ENCODE results near the gene WBP2. TPM values are rescaled to one million over a fixed set of nuclear protein-coding genes. Genes with fewer than 3 reads are reported as not detected.

WBP2 gene
- total and polyA plus RNA-seq, 10 of the 15 experiments (the other 5 are each of a cell fraction or from before 2014, with no cell fraction given): 1.5 to 57.3 (median 27.5) TPM

GRCh38 chr17:75843577-75844529 is 11.3 kb downstream of the WBP2 start, which contains the start of gene UNC13D (continued):
- TF ChIP-seq NFYA (IDR thresholded peaks at IDR 0.05; ENCODE audit: borderline replicate concordance, low read depth, low read length): no peak
- no peak for TF ChIP-seq SIN3A (IDR thresholded peaks at IDR 0.05; ENCODE audit: low read depth, low read length)
- TF ChIP-seq HDAC6 (IDR thresholded peaks at IDR 0.05; ENCODE audit: unreplicated experiment): no peak
- TF ChIP-seq USF2 (IDR thresholded peaks at IDR 0.05; ENCODE audit: borderline replicate concordance, low read depth, low read length): no peak
- TF ChIP-seq IRF3 (IDR thresholded peaks at IDR 0.05): no peak
- no peak for TF ChIP-seq HCFC1 (IDR thresholded peaks at IDR 0.05; ENCODE audit: low read length)
- TF ChIP-seq CBFB (IDR thresholded peaks at IDR 0.05; ENCODE audit: low read depth): peak; percentile 20; the same call in 1 of the 2 replicates
- no peak for TF ChIP-seq TCF7 (IDR thresholded peaks at IDR 0.05; ENCODE audit: borderline replicate concordance)
- no peak for TF ChIP-seq TARDBP (IDR thresholded peaks at IDR 0.05; ENCODE audit: borderline replicate concordance)
- TF ChIP-seq WRNIP1 (IDR thresholded peaks at IDR 0.05; ENCODE audit: borderline replicate concordance, low read depth, low read length): no peak
- peak; percentile 71; the same call in 1 of the 3 replicates for TF ChIP-seq POU2F2 (IDR thresholded peaks at IDR 0.05; ENCODE audit: borderline replicate concordance, low read depth, low read length)
- TF ChIP-seq ZNF274 (IDR thresholded peaks at IDR 0.05; ENCODE audit: insufficient read depth, insufficient read length): no peak
- TF ChIP-seq PKNOX1 (IDR thresholded peaks at IDR 0.05): no peak
- no peak for TF ChIP-seq POLR2AphosphoS5 (IDR thresholded peaks at IDR 0.05; ENCODE audit: low read length)
- TF ChIP-seq ZZZ3 (IDR thresholded peaks at IDR 0.05; ENCODE audit: control insufficient read depth, insufficient read length, low read depth): no peak
- no peak for TF ChIP-seq ZBTB33 (IDR thresholded peaks at IDR 0.05)
- no peak for TF ChIP-seq CTCF (IDR thresholded peaks at IDR 0.05 in 2 of 3, conservative IDR thresholded peaks at IDR 0.05 in 1 of 3; ENCODE audit: control insufficient read depth in 2 of 3, extremely low read depth in 1 of 3, insufficient read depth in 1 of 3, low read depth in 3 of 3, low read length in 3 of 3)
- TF ChIP-seq E2F8 (IDR thresholded peaks at IDR 0.05; ENCODE audit: low read depth, partially characterized antibody): no peak

All from GM12878 (cell line).